Inferior parietal cortex (tissue), 1 donor: ENCODE measurements around the gene FAM25G.

Experiments
- DNase-seq: peaks from one replicate; pipeline ENCODE4 v3.0.0-alpha.2; 2016; ENCODE audit errors: extremely low spot score

The FAM25G gene

GRCh38 chr10:47449102-47449978 is 42.2 kb downstream of the FAM25G start:
- DNase-seq, result no peak

- no peak for DNase-seq
These were observed 43.8 kb downstream of the FAM25G start for GRCh38 chr10:47447705-47448104.

DNA sequence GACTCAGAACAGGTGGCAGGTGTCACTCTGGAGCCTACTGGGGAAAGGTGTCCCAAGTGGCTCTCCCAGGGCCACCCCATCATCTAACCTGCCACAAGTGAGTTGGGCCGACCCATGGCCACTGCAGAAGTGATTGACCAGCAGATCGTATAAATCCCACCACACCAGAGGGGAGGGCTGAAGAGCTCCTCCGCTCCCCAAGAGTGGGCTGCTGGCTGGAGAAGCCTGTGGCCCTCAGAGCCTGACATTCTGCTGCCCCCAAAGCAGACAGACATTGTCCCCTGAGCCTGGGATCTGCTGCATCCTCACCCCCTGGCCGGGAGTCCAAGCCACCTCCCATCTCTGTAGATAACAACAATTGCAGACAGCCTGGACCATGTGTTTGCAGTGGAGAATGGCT is 44.3 kb downstream of the FAM25G start:
- no peak for DNase-seq

DNA sequence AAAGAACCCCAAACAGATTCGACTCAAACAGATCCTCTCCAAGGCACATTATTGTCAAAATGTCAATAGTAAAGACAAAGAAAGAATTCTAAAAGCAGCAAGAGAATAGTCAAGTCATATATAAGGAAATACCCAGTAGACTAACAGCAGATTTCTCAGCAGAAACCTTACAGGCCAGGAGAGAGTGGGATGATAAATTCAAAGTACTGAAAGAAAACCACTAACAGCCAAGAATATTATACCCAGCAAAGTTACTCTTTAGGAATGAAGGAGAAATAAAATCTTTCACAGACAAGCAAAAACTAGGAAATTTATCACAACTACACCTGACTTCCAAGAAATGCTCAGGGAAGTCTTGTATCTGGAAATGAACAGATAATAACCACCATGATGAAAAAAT is 45.8 kb downstream of the FAM25G start:
- DNase-seq, result no peak

GRCh38 chr10:47444047-47444446 is 47.5 kb downstream of the FAM25G start:
- DNase-seq, result no peak

DNA sequence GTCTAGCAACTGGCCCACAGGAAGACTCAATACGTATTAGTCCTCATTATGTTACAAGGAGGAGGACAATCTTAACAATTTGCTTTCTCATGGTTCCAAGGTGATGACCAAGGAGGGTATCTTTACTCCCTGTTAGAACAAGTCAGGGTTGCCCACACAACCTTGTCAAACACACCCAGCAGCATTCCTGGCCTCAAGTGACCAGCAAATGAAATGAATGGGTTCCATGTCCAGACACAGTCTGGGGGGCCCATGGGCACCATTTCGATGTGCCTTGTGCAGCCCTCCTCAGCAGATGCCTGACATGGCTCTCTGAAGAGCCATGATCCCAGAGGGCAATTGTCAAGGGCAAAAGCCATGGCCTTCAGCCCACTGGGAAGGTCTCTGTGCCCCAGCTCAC is 48.4 kb downstream of the FAM25G start:
- no peak for DNase-seq

- no peak for DNase-seq
These were observed 49.1 kb downstream of the FAM25G start for GRCh38 chr10:47442351-47442750.

DNA sequence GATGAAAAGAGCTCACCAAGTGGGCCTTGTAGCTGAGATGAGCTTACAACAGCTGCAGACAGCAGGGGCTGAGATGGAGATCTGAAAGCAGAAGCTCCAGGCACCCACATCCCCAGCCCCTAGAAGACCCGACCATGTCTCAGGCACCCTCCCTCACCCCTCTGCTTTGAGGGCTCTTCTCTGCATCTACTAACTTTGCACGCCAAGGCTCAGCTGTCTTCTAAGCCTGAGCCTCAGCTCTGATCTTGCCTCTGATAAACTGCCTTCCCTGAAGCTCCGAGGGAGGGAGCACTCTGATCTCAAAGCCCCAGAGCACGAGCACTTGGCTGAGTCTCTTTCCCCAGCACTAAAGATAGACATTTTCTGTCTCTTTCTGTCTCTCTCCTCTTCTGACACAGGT is 49.6 kb downstream of the FAM25G start:
- no peak for DNase-seq

- DNase-seq, result no peak
These were observed 51.3 kb downstream of the FAM25G start for GRCh38 chr10:47440207-47440606.

DNA sequence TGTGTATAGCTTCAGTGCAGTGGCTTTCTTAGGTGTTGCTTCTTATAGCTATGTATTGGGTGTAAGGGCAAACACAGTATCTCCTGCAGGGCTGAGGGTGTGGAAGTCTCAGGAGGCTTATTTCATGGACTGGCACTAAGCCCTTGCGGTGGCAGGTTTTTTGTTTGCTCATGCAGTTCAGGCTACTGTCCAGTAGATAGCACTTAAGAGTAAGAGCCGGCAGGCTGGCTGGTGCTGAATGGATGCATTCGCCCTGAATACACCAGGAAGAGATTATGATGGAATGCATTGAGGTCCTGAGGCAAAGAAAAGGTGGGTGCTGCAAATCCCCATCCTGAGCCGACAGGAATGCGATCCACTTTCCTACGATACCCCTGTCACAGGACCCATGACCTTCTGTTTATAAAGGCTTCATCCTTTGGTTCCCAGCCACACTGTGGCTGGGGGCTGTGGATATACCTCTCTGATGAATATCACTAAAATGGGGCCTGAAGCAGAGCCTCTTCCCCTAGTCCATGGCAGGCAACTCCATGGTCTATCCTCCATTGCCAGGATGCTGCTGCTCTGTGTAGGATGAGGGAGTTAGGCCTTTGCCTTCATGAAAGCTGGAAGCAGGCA is 52.5 kb downstream of the FAM25G start:
- no peak for DNase-seq
